SH-SY5Y (cell line): ENCODE results near the gene DHX32.

Experiments used
- GATA2 ChIP-seq: IDR thresholded peaks from 2 replicates; pipeline ENCODE4 v1.6.1; 2011; ENCODE audit warnings: mild to moderate bottlenecking, low read depth, low read length
- GATA3 ChIP-seq: IDR thresholded peaks from 2 replicates; pipeline ENCODE4 v1.6.1; 2011; ENCODE audit warnings: low read depth, mild to moderate bottlenecking, low read length, moderate library complexity

DHX32 gene

DNA sequence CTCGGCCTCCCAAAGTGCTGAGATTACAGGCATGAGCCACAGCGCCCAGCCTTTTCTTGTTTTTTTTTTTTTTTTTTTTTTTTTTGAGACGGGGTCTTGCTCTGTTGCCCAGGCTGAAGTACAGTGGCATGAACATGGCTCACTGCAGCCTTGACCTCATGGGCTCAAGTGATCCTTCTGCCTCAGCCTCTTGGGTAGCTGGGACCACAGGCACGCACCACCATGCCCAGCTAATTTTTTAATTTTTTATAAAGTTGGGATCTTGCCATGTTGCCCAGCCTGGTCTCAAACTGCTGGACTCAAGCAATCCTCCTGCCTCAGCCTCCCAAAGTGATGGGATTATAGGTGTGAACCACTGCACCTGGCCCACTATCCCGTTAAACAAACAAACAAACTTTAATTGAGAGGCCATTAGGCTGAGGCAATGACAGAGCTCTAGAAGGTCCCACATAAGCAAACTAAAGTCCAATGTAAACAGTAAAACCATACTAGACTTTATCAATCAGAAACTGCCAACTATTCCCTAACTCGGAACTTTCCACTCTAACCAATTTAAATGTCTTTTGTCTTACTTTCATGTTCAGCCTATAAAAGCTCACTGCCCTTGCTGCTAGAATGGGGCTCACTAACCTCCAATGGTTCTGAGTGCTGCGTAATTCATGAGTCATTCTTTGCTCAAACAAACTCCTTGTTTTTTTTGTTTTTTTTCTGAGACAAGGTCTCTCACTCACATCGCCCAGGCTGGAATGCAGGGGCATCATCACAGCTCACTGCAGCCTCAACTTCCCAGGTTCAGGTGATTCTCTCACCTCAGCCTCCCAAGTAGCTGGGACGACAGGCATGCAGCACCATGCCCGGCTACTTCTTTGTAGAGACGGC, 1.9 kb downstream of the DHX32 start:
- TF ChIP-seq GATA2: no peak
- no peak for TF ChIP-seq GATA3

- TF ChIP-seq GATA3: no peak
- TF ChIP-seq GATA2: no peak
Observed at GRCh38 chr10:125871338-125871737, 9.8 kb downstream of the DHX32 start.

DNA sequence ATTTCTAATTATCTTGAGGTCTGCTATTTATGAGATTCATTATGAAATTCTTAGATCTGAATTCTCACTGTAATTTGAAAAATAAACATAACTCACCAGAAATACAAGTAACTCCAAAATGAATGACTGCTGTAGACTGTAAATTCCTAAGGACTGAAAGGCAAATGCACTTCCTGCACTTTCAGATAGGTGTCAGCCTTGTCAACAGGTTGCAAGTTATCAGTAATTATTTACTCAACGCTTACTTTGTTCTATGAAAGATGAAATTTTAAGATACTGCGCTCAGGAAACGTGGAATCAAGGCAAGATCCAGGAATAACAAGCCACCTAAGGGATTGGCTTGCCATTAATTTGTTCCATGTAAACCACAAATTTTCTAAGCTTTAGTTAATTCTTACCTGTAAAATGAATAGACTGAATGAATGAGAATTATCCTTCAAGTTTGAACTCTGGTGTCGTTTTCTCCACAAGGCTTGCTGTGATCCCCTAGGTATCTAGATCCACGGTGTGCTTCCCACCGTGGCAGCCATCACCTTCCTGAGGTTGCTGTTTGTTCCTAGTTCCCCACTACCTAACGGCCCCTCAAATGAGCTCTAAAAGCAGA, 12.6 kb downstream of the DHX32 start:
- TF ChIP-seq GATA3 (no peak), GATA2 (no peak)

DNA sequence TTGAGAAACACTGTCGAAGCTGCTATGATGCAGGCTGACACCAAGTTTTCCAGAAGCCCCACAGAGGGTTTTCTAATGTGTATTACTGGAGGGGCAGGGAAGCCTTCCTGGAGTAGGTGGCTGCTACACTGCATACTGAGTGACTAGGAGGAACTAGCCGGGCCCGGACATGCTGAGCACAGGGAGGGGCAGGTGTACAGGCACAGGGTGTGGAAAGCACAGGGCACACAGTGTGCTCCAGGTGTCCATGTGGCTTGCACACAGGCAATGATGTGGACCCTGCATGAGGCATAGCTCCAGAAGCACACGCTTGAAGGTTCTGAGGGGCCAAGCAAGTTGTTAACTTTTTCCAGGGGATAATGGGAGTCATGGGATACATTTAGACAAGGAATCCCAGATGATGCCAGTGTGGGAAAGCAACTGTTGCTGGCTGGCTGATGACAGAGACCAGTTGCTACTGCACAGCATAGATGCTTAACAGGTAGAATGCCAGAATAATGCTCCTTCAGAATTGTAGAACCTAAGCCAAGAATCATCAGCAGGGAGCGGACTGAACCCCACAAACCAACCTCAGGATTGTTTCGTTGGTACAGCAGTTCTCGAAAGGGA, 14.6 kb downstream of the DHX32 start:
- TF ChIP-seq GATA2 (no peak), GATA3 (no peak)

DNA sequence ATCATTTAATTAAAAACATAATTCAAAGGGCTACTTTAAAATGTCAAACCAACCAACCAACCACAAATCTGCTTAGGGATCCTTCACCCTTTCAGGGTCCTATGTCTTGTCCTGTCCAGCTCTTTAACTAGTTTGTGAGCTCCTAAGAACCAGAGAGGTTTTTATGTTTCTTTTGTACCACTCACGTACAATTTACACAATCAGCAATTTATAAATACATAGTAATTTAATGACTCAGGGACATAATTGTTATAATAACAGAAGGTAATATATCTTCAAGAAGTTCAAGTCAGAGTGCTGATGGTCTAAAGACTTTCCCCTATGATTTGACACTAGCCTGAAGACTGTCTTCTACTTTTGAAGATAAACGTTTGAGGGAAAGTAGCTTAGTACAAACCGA, 16.0 kb downstream of the DHX32 start:
- TF ChIP-seq GATA2 (no peak), GATA3 (no peak)

GRCh38 chr10:125859128-125859817, 21.8 kb downstream of the DHX32 start:
- TF ChIP-seq GATA2 (no peak), GATA3 (no peak)

DNA sequence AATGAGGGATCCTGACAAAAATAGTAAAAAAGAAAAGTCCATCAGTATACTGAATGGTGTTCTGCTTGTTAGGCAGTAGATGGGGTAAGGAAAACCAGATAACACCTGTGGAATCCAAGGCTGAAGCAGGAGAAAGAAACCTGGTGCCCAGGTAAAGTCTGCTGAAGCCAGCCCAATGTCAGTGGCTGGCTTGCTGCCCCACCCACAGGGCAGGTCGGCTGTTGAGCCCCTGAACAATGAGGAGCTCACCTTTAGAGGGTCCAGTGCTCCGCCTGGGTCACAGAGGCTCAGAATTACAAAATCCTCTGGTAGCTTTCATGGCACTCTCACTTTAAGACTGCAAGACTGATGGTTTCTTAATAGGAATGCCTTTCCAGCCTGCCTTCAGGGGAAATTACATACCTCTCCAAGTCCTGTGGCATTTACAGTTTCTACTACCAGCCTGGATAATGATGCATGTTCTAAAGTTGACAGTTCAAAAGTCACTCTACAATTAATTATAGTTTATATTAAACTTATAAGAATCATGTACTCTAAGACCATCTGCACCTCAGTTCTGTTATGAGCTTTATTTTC, 23.8 kb downstream of the DHX32 start:
- TF ChIP-seq GATA2 (no peak), GATA3 (no peak)

- TF ChIP-seq GATA2 (no peak), GATA3 (no peak)
Observed at GRCh38 chr10:125852487-125852886, 28.6 kb downstream of the DHX32 start.

GRCh38 chr10:125850766-125851731, 30.0 kb downstream of the DHX32 start:
- TF ChIP-seq GATA2: no peak
- no peak for TF ChIP-seq GATA3

DNA sequence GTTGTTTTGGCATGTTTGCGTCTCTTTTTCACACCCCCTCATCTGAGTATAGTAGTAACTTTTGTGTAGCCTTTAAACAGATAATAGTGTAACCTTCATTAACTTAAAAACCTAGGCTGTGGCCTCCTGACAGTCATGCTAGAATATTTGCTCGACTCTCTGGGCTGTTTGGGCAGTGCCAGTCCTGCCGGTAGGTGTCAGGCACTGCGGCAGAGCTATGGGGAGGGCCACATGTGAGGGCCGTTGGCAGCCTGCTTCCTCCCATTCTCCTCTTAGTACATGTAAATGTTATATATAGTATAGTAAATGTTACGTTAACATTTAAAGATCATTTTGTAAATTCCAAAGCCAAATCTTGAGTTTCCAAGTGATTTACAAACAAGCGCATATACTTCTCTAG, 31.6 kb downstream of the DHX32 start:
- TF ChIP-seq GATA2: no peak
- no peak for TF ChIP-seq GATA3

- TF ChIP-seq GATA2 (no peak), GATA3 (no peak)
Observed at GRCh38 chr10:125848857-125849256, 32.2 kb downstream of the DHX32 start.

DNA sequence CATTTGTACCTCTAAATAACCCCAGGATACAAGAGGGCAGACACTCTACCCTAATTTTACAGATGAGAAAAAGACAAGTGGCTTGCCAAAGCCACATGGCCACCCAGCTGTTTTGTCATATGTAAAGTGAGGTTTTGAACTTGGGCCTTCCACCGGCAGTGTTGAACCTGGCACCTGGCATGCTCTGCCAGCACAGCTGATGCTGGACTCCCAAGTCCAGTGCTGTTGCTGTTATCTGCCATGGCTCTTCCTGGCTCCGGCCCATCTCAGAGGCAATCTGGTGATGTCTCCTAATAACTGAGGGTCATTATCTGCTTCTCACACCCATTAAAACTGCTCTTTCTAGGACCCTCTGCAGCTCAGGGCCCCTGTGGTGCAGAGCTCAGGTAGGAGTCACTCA, 32.7 kb downstream of the DHX32 start:
- TF ChIP-seq GATA2: no peak
- TF ChIP-seq GATA3: no peak

GRCh38 chr10:125846894-125847293, 34.2 kb downstream of the DHX32 start:
- no peak for TF ChIP-seq GATA3
- no peak for TF ChIP-seq GATA2

- TF ChIP-seq GATA3 (no peak), GATA2 (no peak)
Observed at GRCh38 chr10:125845617-125846016, 35.5 kb downstream of the DHX32 start.
